ENCODE results near the gene MEX3A. TPM values are rescaled to one million over a fixed set of nuclear protein-coding genes. Genes with fewer than 3 reads are reported as not detected.
A peak's percentile ranks its signal among the peaks of the same experiment; 100 is the strongest.
"Not testable (repeated sequence)": the region's sequence is repeated elsewhere in the genome, so short reads cannot be mapped to it uniquely, and the experiment has no call there.

The MEX3A gene
- total RNA-seq, 2 experiments from 2014 or later, result 0.34 to 0.35 TPM

- Mint-ChIP-seq H3K36me3 (peaks cover 9% of the 10 kb centered on the region), H3K27ac (peak overlapping the region; percentile 91), H3K4me3 (peak overlapping the region; percentile 95), H3K27me3 (no peaks in the 10 kb centered on the region), H3K9me3 (no peaks in the 10 kb centered on the region), H3K4me1 (peaks cover 32% of the 10 kb centered on the region)
- DNase-seq, result peak; percentile 76
Measured at GRCh38 chr1:156052862-156053767, 29.1 kb downstream of the MEX3A start.

DNA sequence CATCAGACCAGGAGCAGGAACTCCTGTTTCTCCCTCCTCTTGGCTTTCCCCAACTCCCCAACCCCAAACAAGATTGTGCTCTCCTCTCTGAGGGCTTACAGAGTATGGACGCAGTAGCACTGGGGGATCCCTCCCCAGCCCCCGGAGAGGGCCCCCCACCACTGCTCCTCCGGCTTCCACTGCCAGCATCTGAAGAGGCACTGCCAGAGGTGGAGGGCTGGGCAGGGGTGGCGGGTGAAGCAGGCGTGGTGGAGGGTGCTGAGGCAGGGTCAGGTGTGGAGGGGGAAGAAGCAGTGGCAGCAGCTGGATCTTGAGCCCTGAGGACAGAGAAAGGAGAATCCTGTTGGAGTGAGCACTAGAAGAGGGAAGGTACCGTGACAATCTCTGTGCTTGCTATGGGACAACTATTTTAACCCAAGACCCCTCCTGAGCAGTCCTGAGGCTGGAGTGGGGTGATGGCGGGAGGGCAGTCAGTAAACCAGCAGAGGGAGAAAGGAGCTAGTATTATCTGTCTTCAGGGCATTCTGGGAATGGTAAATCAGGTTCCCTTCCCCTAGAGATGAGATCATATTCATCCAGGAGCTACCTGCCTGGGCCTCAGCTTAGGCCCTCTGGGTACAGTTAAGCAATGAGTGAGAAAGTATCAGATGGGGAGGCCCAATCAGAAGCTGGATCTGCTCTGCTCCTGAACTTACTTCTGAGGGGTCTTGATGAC, 31.1 kb downstream of the MEX3A start:
- no peak overlapping the region for H3K27ac Mint-ChIP-seq

GRCh38 chr1:156050376-156050775, 31.9 kb downstream of the MEX3A start:
- Mint-ChIP-seq H3K27ac (no peak overlapping the region), H3K9me3 (no peaks in the 10 kb centered on the region), H3K4me3 (no peak overlapping the region), H3K36me3 (peaks cover 4% of the 10 kb centered on the region), H3K27me3 (no peaks in the 10 kb centered on the region), H3K4me1 (peaks cover 19% of the 10 kb centered on the region)
- DNase-seq, result no peak

More for the DNA sequence above, 31.1 kb downstream of the MEX3A start:
- no peak for DNase-seq
- peaks cover 4% of the 10 kb centered on the region for H3K36me3 Mint-ChIP-seq
- H3K4me1 Mint-ChIP-seq, result peaks cover 26% of the 10 kb centered on the region
- no peaks in the 10 kb centered on the region for H3K9me3 Mint-ChIP-seq
- peak overlapping the region; percentile 8 for H3K4me3 Mint-ChIP-seq
- H3K27me3 Mint-ChIP-seq, result no peaks in the 10 kb centered on the region

- no peak for DNase-seq
- H3K4me3 Mint-ChIP-seq, result no peak overlapping the region
- H3K27me3 Mint-ChIP-seq, result no peaks in the 10 kb centered on the region
- H3K27ac Mint-ChIP-seq, result no peak overlapping the region
- peaks cover 6% of the 10 kb centered on the region for H3K36me3 Mint-ChIP-seq
- H3K9me3 Mint-ChIP-seq, result no peaks in the 10 kb centered on the region
- H3K4me1 Mint-ChIP-seq, result peaks cover 13% of the 10 kb centered on the region
Measured at GRCh38 chr1:156048663-156049258, 33.5 kb downstream of the MEX3A start.

DNA sequence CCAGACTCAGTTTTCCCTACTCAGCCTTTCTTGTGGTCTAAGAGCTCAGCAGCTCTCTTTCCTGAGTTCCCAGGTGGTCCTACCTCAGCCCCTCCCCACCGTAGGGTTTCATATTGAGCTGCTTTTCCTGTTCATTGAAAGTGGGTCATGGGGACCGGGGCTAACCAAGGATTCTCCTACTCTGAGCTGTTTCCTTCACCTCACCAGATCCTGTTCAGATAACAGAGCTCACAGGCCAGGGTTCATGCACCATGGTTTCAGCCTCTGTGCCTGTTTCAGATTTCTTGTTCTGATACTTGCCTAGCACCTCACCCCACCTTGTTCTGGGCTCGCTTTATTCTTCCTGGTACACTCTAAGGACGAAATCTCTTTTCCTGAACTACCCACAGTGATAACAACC, 37.2 kb downstream of the MEX3A start:
- H3K9me3 Mint-ChIP-seq, result no peaks in the 10 kb centered on the region
- no peak overlapping the region for H3K27ac Mint-ChIP-seq

GRCh38 chr1:156042828-156043227, 39.4 kb downstream of the MEX3A start:
- H3K9me3 Mint-ChIP-seq, result no peaks in the 10 kb centered on the region
- DNase-seq, result no peak
- no peaks in the 10 kb centered on the region for H3K27me3 Mint-ChIP-seq
- no peak overlapping the region for H3K4me3 Mint-ChIP-seq
- no peaks in the 10 kb centered on the region for H3K4me1 Mint-ChIP-seq
- no peak overlapping the region for H3K27ac Mint-ChIP-seq
- peaks cover 11% of the 10 kb centered on the region for H3K36me3 Mint-ChIP-seq

More for the DNA sequence above, 37.2 kb downstream of the MEX3A start:
- Mint-ChIP-seq H3K4me1 (no peaks in the 10 kb centered on the region), H3K4me3 (no peak overlapping the region), H3K27me3 (no peaks in the 10 kb centered on the region), H3K36me3 (peaks cover 11% of the 10 kb centered on the region)
- no peak for DNase-seq

DNA sequence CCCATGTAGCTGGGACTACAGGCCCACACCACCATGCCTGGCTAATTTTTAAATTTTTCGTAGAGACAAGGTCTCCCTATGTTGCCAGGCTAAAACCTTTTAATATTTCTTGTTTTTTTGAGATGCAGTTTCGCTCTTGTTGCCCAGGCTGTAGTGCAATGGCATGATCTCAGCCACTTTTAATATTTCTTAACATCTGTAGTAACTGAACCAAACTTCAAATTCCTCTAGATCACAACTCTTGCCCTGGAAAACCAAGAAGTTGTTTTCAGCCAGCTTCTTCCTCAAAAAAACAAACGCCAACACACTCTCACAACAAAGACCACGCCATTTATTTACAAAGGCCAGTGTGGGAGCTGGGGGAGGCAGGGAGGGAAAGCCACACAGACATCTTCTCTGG, 47.3 kb downstream of the MEX3A start:
- H3K4me1 Mint-ChIP-seq, H3K36me3 Mint-ChIP-seq, H3K9me3 Mint-ChIP-seq, H3K4me3 Mint-ChIP-seq, H3K27me3 Mint-ChIP-seq, H3K27ac Mint-ChIP-seq, DNase-seq: not testable (repeated sequence)

DNA sequence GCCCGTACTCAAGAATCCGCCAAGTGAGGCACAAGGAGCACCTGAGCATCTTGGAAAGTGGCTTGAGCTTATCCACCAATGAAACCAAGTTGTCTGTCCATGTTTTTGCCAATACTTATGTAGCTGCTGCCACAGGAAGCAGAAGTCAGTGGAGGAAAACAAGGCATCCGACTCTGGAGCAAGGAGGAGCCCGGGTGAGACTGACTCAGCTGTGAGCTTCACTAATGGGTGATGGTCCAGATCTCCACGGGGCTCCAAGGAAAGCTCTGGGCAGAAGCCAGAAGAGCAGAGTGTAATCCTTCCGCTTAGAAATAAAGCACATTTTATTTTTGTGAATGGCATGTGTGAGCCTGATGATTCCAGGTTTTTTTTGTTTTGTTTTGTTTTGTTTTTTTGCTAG, 49.3 kb downstream of the MEX3A start:
- Mint-ChIP-seq H3K9me3 (no peaks in the 10 kb centered on the region), H3K4me3 (no peak overlapping the region), H3K27ac (no peak overlapping the region), H3K4me1 (no peaks in the 10 kb centered on the region), H3K36me3 (peaks cover 3% of the 10 kb centered on the region), H3K27me3 (no peaks in the 10 kb centered on the region)
- no peak for DNase-seq

DNA sequence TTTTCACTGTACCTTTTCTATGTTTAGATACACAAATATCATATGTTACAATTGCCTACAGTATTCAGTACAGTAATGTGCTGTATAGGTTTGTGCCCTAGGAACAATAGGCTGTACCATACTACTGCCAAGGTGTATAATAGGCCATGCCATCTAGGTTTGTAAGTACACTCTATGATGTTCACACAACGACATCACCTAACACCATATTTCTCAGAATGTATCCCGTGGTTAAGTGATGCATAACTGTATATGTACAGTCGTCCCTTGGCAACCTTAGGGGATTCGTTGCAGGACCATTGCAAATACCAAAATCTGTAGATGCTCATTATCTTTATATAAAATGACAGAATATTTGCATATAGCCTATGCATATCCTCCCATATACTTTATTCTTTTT, 55.7 kb downstream of the MEX3A start:
- H3K27me3 Mint-ChIP-seq, result peaks cover 13% of the 10 kb centered on the region
- H3K4me3 Mint-ChIP-seq, result no peak overlapping the region
- peaks cover 7% of the 10 kb centered on the region for H3K4me1 Mint-ChIP-seq
- no peak overlapping the region for H3K27ac Mint-ChIP-seq
- no peaks in the 10 kb centered on the region for H3K36me3 Mint-ChIP-seq
- DNase-seq, result no peak
- no peaks in the 10 kb centered on the region for H3K9me3 Mint-ChIP-seq

GRCh38 chr1:156025876-156026275, 56.4 kb downstream of the MEX3A start:
- peaks cover 13% of the 10 kb centered on the region for H3K27me3 Mint-ChIP-seq
- H3K27ac Mint-ChIP-seq, result no peak overlapping the region
- H3K36me3 Mint-ChIP-seq, result no peaks in the 10 kb centered on the region
- H3K9me3 Mint-ChIP-seq, result no peaks in the 10 kb centered on the region
- peaks cover 8% of the 10 kb centered on the region for H3K4me1 Mint-ChIP-seq
- no peak overlapping the region for H3K4me3 Mint-ChIP-seq
- peak; percentile 45 for DNase-seq

DNA sequence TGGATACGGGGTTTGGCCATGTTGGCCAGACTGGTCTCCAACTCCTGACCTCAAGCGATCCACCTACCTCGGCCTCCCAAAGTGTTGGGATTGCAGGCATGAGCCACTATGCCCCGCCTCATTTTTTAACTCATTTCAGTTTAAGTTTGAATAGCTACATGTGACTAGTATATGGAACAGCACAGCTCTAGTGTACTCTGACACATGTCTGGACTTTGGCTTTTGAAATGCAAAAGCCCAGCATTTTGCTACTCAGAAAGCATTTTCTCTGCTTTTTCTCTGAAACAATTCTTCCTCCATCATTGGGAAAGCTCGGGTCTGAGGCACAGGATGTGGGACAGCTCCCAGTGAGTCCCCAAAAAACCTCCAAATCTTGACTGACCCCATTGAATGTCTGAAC, 57.5 kb downstream of the MEX3A start:
- Mint-ChIP-seq H3K4me3 (no peak overlapping the region), H3K27me3 (peaks cover 13% of the 10 kb centered on the region), H3K27ac (no peak overlapping the region), H3K36me3 (peaks cover 6% of the 10 kb centered on the region), H3K9me3 (no peaks in the 10 kb centered on the region), H3K4me1 (peaks cover 12% of the 10 kb centered on the region)
- no peak for DNase-seq

Other genes starting within 250 kb of the MEX3A start
- gene GON4L, start 225.3 kb downstream of the MEX3A start, total RNA-seq, result 10 to 100 TPM; 39.3 to 41.1 TPM
- 10 to 100 TPM; 12.2 to 12.8 TPM for gene SYT11, start 222.9 kb downstream of the MEX3A start, total RNA-seq
- gene RIT1, start 171.1 kb downstream of the MEX3A start, total RNA-seq, result 10 to 100 TPM; 19.4 to 20.0 TPM
- gene KHDC4, start 148.1 kb downstream of the MEX3A start, total RNA-seq, result 10 to 100 TPM; 53.2 to 54.7 TPM
- under 1 TPM in 1 of 2 experiments, not detected in 1; 0.16 TPM for gene RXFP4, start 140.8 kb downstream of the MEX3A start, total RNA-seq
- 100 to 1,000 TPM; 135 to 148 TPM for gene ARHGEF2, start 103.9 kb downstream of the MEX3A start, total RNA-seq
- 100 to 1,000 TPM; 155 TPM for gene SSR2, start 61.5 kb downstream of the MEX3A start, total RNA-seq
- 10 to 100 TPM; 42.6 to 47.1 TPM for gene UBQLN4, start 28.7 kb downstream of the MEX3A start, total RNA-seq
- 10 to 100 TPM; 45.9 to 49.1 TPM for gene LAMTOR2, start 27.7 kb downstream of the MEX3A start, total RNA-seq
- under 1 TPM; 0.64 to 0.99 TPM for gene RAB25, start 21.3 kb downstream of the MEX3A start, total RNA-seq
- gene LMNA, start 32.2 kb upstream of the MEX3A start, total RNA-seq, result 10 to 100 TPM; 32.3 to 37.8 TPM
- gene SEMA4A, start 71.1 kb upstream of the MEX3A start, total RNA-seq, result 10 to 100 TPM; 13.2 to 16.1 TPM
- 10 to 100 TPM; 55.0 to 60.7 TPM for gene SLC25A44, start 111.6 kb upstream of the MEX3A start, total RNA-seq
- 10 to 100 TPM; 83.4 to 87.3 TPM for gene PMF1, start 130.5 kb upstream of the MEX3A start, total RNA-seq
- 1 to 10 TPM; 1.6 to 2.2 TPM for gene BGLAP, start 159.7 kb upstream of the MEX3A start, total RNA-seq
- gene PAQR6, start 165.6 kb upstream of the MEX3A start, total RNA-seq, result 1 to 10 TPM; 4.4 to 4.9 TPM
- gene SMG5, start 200.4 kb upstream of the MEX3A start, total RNA-seq, result 10 to 100 TPM; 90.7 to 92.0 TPM
- gene TMEM79, start 201.9 kb upstream of the MEX3A start, total RNA-seq, result 1 to 10 TPM; 7.3 to 7.8 TPM
- 10 to 100 TPM; 17.0 to 20.5 TPM for gene GLMP, start 213.2 kb upstream of the MEX3A start, total RNA-seq
- gene VHLL, start 216.8 kb upstream of the MEX3A start, total RNA-seq, result not detected

Data from activated naive CD8-positive, alpha-beta T cell treated with anti-CD3 and anti-CD28 coated beads for 36 hours (primary cell).